Hippocampal formation (tissue), 2 donors: ENCODE data around the gene KLRF2.

Experiments
- DNase-seq, 2 donors: peaks; one replicate each; lab custom pipeline; 2025; lab: John Stamatoyannopoulos, UW

The KLRF2 gene

GRCh38 chr12:9936591-9936990 lies 55.3 kb downstream of the KLRF2 start:
- DNase-seq: no peak

- DNase-seq: peak in 1 of 2 donors; percentile 6
These were observed 59.1 kb downstream of the KLRF2 start for GRCh38 chr12:9940375-9940774.

- no peak for DNase-seq
These were observed 60.5 kb downstream of the KLRF2 start for GRCh38 chr12:9941838-9942237.

GRCh38 chr12:9943240-9943639 lies 62.0 kb downstream of the KLRF2 start:
- peak; percentile 20 to 51 for DNase-seq

- no peak for DNase-seq
These were observed 63.1 kb downstream of the KLRF2 start for GRCh38 chr12:9944391-9944790.
